MM.1S (cell line): ENCODE data around the gene MCF2L2.

Experiments
- EZH2 ChIP-seq: fragments of 300-600 bp; sonication (generic); optimal IDR thresholded peaks from 2 replicates; pipeline ENCODE3; 2017; ENCODE audit warnings: low read depth, mild to moderate bottlenecking, antibody characterized with exemption, low read length, mixed read lengths
- TF ChIP-seq, protein P1 (sequence below): fragments of 300-600 bp; sonication (generic); IDR thresholded peaks from 2 replicates; pipeline ENCODE4 v1.5.1; 2016; ENCODE audit warnings: antibody characterized with exemption, low read length, mixed read lengths

DNA sequence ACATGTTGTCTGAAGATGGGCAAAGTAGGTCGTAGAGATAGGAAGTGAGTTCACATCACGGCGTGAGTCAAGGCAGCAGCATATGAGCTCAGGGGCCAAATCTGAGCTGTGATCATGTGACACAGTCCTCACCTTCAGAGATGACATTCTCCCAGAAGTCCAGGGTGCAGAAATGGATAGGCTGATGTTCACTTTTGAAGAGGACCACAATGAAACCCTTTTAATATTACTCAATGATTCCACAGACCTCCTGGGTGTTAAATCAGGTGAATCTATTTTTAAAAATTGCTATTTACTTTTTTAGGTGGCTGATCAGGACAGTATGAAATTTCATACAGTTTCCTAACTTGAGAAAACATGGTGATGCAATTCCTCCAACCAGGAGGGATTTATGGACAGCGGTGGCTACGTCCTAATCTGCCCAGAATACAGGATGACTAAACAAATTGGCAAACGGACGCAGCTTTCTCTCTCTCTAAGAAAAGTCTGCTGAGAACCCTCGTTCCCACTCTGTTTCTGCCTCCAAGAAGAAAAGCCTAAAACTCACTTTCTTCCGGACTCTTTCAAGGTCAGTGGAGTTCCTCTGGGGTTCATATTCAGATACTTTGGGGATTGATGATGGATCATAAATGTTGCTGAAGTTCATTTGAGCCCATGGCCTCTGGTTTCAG, 141.0 kb downstream of the MCF2L2 start:
- TF ChIP-seq, protein P1, sequence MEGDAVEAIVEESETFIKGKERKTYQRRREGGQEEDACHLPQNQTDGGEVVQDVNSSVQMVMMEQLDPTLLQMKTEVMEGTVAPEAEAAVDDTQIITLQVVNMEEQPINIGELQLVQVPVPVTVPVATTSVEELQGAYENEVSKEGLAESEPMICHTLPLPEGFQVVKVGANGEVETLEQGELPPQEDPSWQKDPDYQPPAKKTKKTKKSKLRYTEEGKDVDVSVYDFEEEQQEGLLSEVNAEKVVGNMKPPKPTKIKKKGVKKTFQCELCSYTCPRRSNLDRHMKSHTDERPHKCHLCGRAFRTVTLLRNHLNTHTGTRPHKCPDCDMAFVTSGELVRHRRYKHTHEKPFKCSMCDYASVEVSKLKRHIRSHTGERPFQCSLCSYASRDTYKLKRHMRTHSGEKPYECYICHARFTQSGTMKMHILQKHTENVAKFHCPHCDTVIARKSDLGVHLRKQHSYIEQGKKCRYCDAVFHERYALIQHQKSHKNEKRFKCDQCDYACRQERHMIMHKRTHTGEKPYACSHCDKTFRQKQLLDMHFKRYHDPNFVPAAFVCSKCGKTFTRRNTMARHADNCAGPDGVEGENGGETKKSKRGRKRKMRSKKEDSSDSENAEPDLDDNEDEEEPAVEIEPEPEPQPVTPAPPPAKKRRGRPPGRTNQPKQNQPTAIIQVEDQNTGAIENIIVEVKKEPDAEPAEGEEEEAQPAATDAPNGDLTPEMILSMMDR = no peak
- no peak for TF ChIP-seq EZH2
